SIG-M5 treated with dmso at 0.1 percent for 504 hours (cell line): ENCODE data around the gene KRTAP10-4.
"Not testable (repeated sequence)": the region's sequence is repeated elsewhere in the genome, so short reads cannot be mapped to it uniquely, and the experiment has no call there.

ENCODE experiments used
- DNase-seq: peaks from one replicate; lab custom pipeline; 2025; ENCODE audit not compliant: unreplicated experiment; lab: John Stamatoyannopoulos, UW

The KRTAP10-4 gene

GRCh38 chr21:44533891-44534627 lies 39.5 kb upstream of the KRTAP10-4 start:
- DNase-seq = no peak

- no peak for DNase-seq
Observed at GRCh38 chr21:44534688-44535087, 38.8 kb upstream of the KRTAP10-4 start.

- no peak for DNase-seq
Observed at GRCh38 chr21:44535963-44536362, 37.6 kb upstream of the KRTAP10-4 start.

GRCh38 chr21:44537930-44538911 lies 35.3 kb upstream of the KRTAP10-4 start:
- no peak for DNase-seq

- no peak for DNase-seq
Observed at GRCh38 chr21:44539046-44539445, 34.5 kb upstream of the KRTAP10-4 start.

GRCh38 chr21:44539991-44540666 lies 33.4 kb upstream of the KRTAP10-4 start, which contains the start of gene KRTAP10-1:
Gene KRTAP10-1, minus strand, starts transcription at chr21:44540195. Its CDS starts 45 bp downstream, at chr21:44540150.
- no peak for DNase-seq

GRCh38 chr21:44540741-44541288 lies 32.7 kb upstream of the KRTAP10-4 start:
- DNase-seq = no peak

GRCh38 chr21:44542716-44543115 lies 30.8 kb upstream of the KRTAP10-4 start:
- DNase-seq = no peak

- DNase-seq = no peak
Observed at GRCh38 chr21:44544566-44544965, 29.0 kb upstream of the KRTAP10-4 start.

GRCh38 chr21:44547656-44548331 lies 25.7 kb upstream of the KRTAP10-4 start:
- DNase-seq = no peak

GRCh38 chr21:44548381-44548780 lies 25.1 kb upstream of the KRTAP10-4 start:
- no peak for DNase-seq

- DNase-seq = no peak
Observed at GRCh38 chr21:44548922-44549321, 24.6 kb upstream of the KRTAP10-4 start.

GRCh38 chr21:44549525-44550211 lies 23.9 kb upstream of the KRTAP10-4 start:
- DNase-seq = no peak

- not testable (repeated sequence) for DNase-seq
Observed at GRCh38 chr21:44550285-44550684, 23.2 kb upstream of the KRTAP10-4 start.

- no peak for DNase-seq
Observed at GRCh38 chr21:44550807-44551206, 22.7 kb upstream of the KRTAP10-4 start.

GRCh38 chr21:44551340-44551961 lies 22.1 kb upstream of the KRTAP10-4 start, which contains the start of gene KRTAP10-2:
Gene KRTAP10-2, minus strand, starts transcription at chr21:44551505. Its CDS starts 47 bp downstream, at chr21:44551458.
- DNase-seq = no peak

GRCh38 chr21:44552136-44552535 lies 21.4 kb upstream of the KRTAP10-4 start:
- no peak for DNase-seq

- no peak for DNase-seq
Observed at GRCh38 chr21:44552681-44553080, 20.8 kb upstream of the KRTAP10-4 start.

GRCh38 chr21:44555200-44555875 lies 18.2 kb upstream of the KRTAP10-4 start:
- no peak for DNase-seq
